GM12878 (cell line): ENCODE measurements around the gene PTPN2. TPM values are rescaled to one million over a fixed set of nuclear protein-coding genes. Genes with fewer than 3 reads are reported as not detected.

ENCODE experiments used
- ATF7 ChIP-seq: fragments of 450-650 bp; IDR thresholded peaks from 2 replicates; pipeline ENCODE4 v1.6.1; 2016; ENCODE audit warnings: low read depth, mild to moderate bottlenecking
- E2F4 ChIP-seq: IDR thresholded peaks from 2 replicates; pipeline ENCODE4 v1.6.1; 2012; ENCODE audit warnings: low read depth, low read length, improper control_type of control experiment
- ESRRA ChIP-seq: IDR thresholded peaks from 2 replicates; pipeline ENCODE4 v1.6.1; 2012; ENCODE audit warnings: mild to moderate bottlenecking, low read length, improper control_type of control experiment
- FOS ChIP-seq: IDR thresholded peaks from 3 replicates; pipeline ENCODE4 v1.6.1; 2011; ENCODE audit warnings: borderline replicate concordance; ENCODE audit not compliant: insufficient read length; ENCODE audit errors: extremely low read depth
- HDAC6 ChIP-seq: fragments of 200-600 bp; sonication (generic); IDR thresholded peaks from one replicate; pipeline ENCODE4 v1.8.0; 2017; ENCODE audit warnings: antibody characterized with exemption; ENCODE audit not compliant: unreplicated experiment
- KLF5 ChIP-seq: fragments of 450-650 bp; IDR thresholded peaks from 2 replicates; pipeline ENCODE4 v1.6.1; 2014; ENCODE audit warnings: mild to moderate bottlenecking; ENCODE audit not compliant: partially characterized antibody
- NFIC ChIP-seq: IDR thresholded peaks from 2 replicates; pipeline ENCODE4 v1.6.1; 2012; ENCODE audit warnings: low read depth, mild to moderate bottlenecking, inconsistent platforms, low read length, moderate library complexity
- USF1 ChIP-seq: IDR thresholded peaks from 2 replicates; pipeline ENCODE4 v1.6.1; 2011; ENCODE audit warnings: borderline replicate concordance, low read depth, mild to moderate bottlenecking, moderate library complexity, mixed read lengths, low read length; ENCODE audit not compliant: insufficient read depth; ENCODE audit errors: extremely low read length
- ZNF24 ChIP-seq: fragments of 450-650 bp; IDR thresholded peaks from 2 replicates; pipeline ENCODE4 v1.6.1; 2017; ENCODE audit warnings: antibody characterized with exemption, mild to moderate bottlenecking
- polyA plus RNA-seq, 11 experiments: library from polyadenylated mRNA; depleted of rRNA in 4 of 11; unstranded in 6 of 11; stranded (reverse) in 5 of 11; fragments of >200 nt; fragmentation: Nextera tagmentation in 4 of 11; fragmentation: Illumina TruSeq in 1 of 11; extraction: Ambion mirVana in 4 of 11; extraction: Trizol in 1 of 11; gene quantifications; 1 replicate in 1 of 11; 2 replicates in 10 of 11; pipeline versions ENCODE4 v1.2.1 to v1.2.3, GENCODE V29; 2011 to 2016; ENCODE audit warnings: inconsistent platforms in 2 of 11, missing spikeins in 2 of 11, low read depth in 1 of 11
- total RNA-seq, 4 experiments: library from RNA; depleted of rRNA in 3 of 4; stranded (reverse); fragments of >200 nt in 3 of 4; fragmentation: Illumina TruSeq in 1 of 4; extraction: Trizol in 1 of 4; gene quantifications; 2 replicates each; pipeline versions ENCODE4 v1.2.1 to v1.2.3, GENCODE V29; 2013 to 2021

The PTPN2 gene
- total and polyA plus RNA-seq, 10 of the 15 experiments (the other 5 are each of a cell fraction or from before 2014, with no cell fraction given), result 46.5 to 86.7 (median 64.6) TPM

- TF ChIP-seq USF1 (no peak), E2F4 (no peak), ATF7 (no peak), ZNF24 (no peak), NFIC (no peak), FOS (no peak), KLF5 (no peak), HDAC6 (no peak), ESRRA (no peak)
These were observed 28.1 kb upstream of the PTPN2 start (continued) for GRCh38 chr18:12911929-12912703.
